Vagina (tissue), 2 donors: ENCODE data around the gene PODXL2.

Experiments
- POLR2A ChIP-seq, 2 donors: fragments of 450-650 bp; IDR thresholded peaks; one replicate each; pipeline ENCODE4 v1.6.1; 2017; ENCODE audit warnings: antibody characterized with exemption in 2 of 2, mild to moderate bottlenecking in 2 of 2, moderate library complexity in 2 of 2
- POLR2AphosphoS5 ChIP-seq, 2 donors: sonication (generic); formaldehyde crosslinking; IDR thresholded peaks; one replicate each; pipeline ENCODE4 v1.9.0; 2017; ENCODE audit warnings: antibody characterized with exemption in 2 of 2, mild to moderate bottlenecking in 2 of 2, low read depth in 1 of 2; ENCODE audit not compliant: insufficient read depth in 1 of 2
- TF ChIP-seq, protein P1 (sequence below), 3 experiments: fragments of 450-650 bp in 2 of 3; fragments of 200-600 bp in 1 of 3; sonication (generic) in 1 of 3; IDR thresholded peaks; one replicate each; pipeline ENCODE4 v1.5.1; 2017 to 2019; ENCODE audit warnings: antibody characterized with exemption in 3 of 3, mild to moderate bottlenecking in 2 of 3, moderate library complexity in 2 of 3

DNA sequence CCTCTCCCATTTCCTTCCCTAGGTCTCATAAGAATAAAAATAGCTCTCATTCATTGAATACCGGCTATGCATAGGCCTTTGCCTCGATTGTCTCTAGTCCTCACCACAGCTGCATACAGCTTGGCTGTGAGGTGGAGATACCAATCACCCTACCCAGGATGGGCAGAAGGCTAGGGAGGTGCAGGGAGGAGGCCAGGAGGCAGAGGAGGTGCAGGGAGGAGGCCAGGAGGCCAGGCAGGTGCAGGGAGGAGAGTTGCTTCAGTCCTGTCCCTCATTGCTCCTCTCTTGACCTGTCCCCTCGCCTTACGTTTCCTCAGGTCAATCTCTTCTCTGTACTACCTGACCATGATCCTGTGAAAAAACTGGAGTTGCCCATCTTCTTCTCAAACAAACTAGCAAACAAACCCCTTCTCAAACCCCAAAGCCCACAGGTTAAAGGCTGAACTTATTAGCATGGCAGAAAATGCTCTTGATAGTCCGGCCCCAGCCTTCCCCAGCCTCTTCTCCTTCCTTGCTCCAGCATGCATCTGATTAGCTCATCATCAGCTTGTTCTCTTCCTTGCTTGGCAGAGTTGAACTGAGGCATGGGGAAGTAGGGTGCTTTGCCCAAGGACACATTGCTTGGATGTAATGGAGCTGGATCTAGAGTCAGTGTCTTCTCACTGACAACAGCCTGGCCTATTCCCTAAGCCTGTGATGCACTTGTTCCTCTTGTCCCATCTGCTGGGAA is 15.8 kb downstream of the PODXL2 start:
- TF ChIP-seq, protein P1, sequence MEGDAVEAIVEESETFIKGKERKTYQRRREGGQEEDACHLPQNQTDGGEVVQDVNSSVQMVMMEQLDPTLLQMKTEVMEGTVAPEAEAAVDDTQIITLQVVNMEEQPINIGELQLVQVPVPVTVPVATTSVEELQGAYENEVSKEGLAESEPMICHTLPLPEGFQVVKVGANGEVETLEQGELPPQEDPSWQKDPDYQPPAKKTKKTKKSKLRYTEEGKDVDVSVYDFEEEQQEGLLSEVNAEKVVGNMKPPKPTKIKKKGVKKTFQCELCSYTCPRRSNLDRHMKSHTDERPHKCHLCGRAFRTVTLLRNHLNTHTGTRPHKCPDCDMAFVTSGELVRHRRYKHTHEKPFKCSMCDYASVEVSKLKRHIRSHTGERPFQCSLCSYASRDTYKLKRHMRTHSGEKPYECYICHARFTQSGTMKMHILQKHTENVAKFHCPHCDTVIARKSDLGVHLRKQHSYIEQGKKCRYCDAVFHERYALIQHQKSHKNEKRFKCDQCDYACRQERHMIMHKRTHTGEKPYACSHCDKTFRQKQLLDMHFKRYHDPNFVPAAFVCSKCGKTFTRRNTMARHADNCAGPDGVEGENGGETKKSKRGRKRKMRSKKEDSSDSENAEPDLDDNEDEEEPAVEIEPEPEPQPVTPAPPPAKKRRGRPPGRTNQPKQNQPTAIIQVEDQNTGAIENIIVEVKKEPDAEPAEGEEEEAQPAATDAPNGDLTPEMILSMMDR (IDR thresholded peaks at IDR 0.05) = no peak
- TF ChIP-seq POLR2A (IDR thresholded peaks at IDR 0.05) (no peak), POLR2AphosphoS5 (IDR thresholded peaks at IDR 0.05; ENCODE audit: insufficient read depth in 1 of 2, low read depth in 1 of 2) (no peak)
